DND-41 (cell line): ENCODE results near the gene INO80.

Experiments used
- CTCF ChIP-seq: IDR thresholded peaks from 2 replicates; pipeline ENCODE4 v1.5.1; 2012; ENCODE audit warnings: borderline replicate concordance, low read length, moderate library complexity, mild to moderate bottlenecking; ENCODE audit not compliant: poor library complexity, severe bottlenecking; ENCODE audit errors: extremely low read depth
- EZH2 ChIP-seq: IDR thresholded peaks from 3 replicates; pipeline ENCODE4 v1.6.1; 2012; ENCODE audit warnings: borderline replicate concordance, low read depth, mild to moderate bottlenecking, moderate library complexity, low read length, inconsistent platforms; ENCODE audit not compliant: severe bottlenecking

DNA sequence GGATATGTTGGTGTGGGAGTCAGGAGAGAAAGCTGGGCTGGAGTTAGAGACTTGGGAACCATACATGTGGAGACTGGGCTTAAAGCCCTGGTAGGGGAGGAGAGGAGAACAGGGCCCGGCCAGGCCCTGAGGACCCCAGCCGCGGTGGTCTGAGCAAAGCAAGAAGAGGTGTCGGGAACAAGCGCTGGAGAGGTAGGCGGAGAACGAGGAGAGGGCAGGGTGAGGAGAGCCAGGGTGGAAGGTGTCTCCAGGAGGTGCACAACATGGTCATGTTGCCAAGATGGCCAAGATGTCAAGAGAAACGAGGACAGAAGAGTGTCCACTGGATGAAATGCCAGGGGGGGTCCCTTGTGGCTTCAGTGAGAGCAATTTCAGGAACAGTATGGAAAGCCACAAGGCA lies 157.4 kb downstream of the INO80 start:
- no peak for TF ChIP-seq CTCF
- no peak for TF ChIP-seq EZH2
